Keratinocyte (primary cell): ENCODE data around the gene HSPE1.

ENCODE experiments used
- EZH2 ChIP-seq: IDR thresholded peaks from one replicate; pipeline ENCODE4 v1.6.1; 2012; ENCODE audit warnings: inconsistent platforms, mild to moderate bottlenecking, low read length, moderate library complexity
- TF ChIP-seq, protein P1 (sequence below), 3 experiments: IDR thresholded peaks in 1 of 3; conservative IDR thresholded peaks in 1 of 3; optimal IDR thresholded peaks in 1 of 3; 2 replicates in 2 of 3; 3 replicates in 1 of 3; pipeline versions ENCODE3 to v1.5.1; 2011; ENCODE audit warnings: low read length in 3 of 3, mild to moderate bottlenecking in 3 of 3, moderate library complexity in 2 of 3, control low read depth in 1 of 3, inconsistent platforms in 1 of 3; ENCODE audit not compliant: insufficient read depth in 2 of 3; ENCODE audit errors: extremely low read depth in 1 of 3

GRCh38 chr2:197502201-197502600 is 2.0 kb downstream of the HSPE1 start:
- TF ChIP-seq, protein P1, sequence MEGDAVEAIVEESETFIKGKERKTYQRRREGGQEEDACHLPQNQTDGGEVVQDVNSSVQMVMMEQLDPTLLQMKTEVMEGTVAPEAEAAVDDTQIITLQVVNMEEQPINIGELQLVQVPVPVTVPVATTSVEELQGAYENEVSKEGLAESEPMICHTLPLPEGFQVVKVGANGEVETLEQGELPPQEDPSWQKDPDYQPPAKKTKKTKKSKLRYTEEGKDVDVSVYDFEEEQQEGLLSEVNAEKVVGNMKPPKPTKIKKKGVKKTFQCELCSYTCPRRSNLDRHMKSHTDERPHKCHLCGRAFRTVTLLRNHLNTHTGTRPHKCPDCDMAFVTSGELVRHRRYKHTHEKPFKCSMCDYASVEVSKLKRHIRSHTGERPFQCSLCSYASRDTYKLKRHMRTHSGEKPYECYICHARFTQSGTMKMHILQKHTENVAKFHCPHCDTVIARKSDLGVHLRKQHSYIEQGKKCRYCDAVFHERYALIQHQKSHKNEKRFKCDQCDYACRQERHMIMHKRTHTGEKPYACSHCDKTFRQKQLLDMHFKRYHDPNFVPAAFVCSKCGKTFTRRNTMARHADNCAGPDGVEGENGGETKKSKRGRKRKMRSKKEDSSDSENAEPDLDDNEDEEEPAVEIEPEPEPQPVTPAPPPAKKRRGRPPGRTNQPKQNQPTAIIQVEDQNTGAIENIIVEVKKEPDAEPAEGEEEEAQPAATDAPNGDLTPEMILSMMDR (optimal IDR thresholded peaks at IDR 0.05 in 1 of 3, IDR thresholded peaks at IDR 0.05 in 1 of 3, conservative IDR thresholded peaks at IDR 0.05 in 1 of 3; ENCODE audit: extremely low read depth in 1 of 3, insufficient read depth in 2 of 3, low read length in 3 of 3) = no peak
- no peak for TF ChIP-seq EZH2
